ENCODE results near the gene RECK.

DNA sequence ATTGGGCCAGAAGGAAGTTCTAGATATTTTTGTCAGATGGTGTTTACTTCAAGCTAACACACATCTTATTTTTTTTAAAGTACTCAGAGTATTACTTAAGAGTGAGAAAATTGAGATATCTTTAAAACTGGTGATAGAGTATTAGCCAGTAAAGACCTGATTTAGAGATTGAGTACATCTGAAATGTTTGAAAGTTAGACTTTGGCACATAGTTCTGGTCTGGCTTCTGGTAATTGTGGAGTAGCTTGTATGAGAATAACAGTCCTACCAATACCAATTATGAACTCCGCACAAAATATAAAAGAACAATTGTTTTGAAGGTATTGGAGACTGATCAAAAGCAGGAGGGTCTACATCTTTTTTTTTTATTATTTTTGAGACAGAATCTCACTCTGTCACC, 55.3 kb downstream of the RECK start:
- no peak for TF ChIP-seq POLR2A (IDR thresholded peaks at IDR 0.05)
- no peak for TF ChIP-seq CTCF (IDR thresholded peaks at IDR 0.05 in 4 of 5, conservative IDR thresholded peaks at IDR 0.05 in 1 of 5)
